GM12878 (cell line): Measurements from ENCODE around the gene CD2BP2. TPM values are rescaled to one million over a fixed set of nuclear protein-coding genes. Genes with fewer than 3 reads are reported as not detected.

ENCODE experiments used
- ATAC-seq: fragments of 200-7000 bp; cut with Tn5 transposase; 3 replicates; pipeline ENCODE4 v1.9.1; 2020; ENCODE audit warnings: mild to moderate bottlenecking, moderate library complexity
- BruUV-seq: library from RNA; stranded (reverse); fragments of 400-500 nt; replicated peaks from 2 replicates; lab custom pipeline; 2021; lab: Mats Ljungman, UMichigan
- CTCF ChIA-PET: fragments of 300-600 bp; sonication (Branson Sonifier 250); formaldehyde crosslinking; extraction: SDS; loops from one replicate; lab custom pipeline; 2021; ENCODE audit warnings: inconsistent platforms; lab: Yijun Ruan, JAX
- POLR2A ChIA-PET: fragments of 350-600 bp; formaldehyde crosslinking; extraction: SDS; loops from one replicate; lab custom pipeline; 2021; ENCODE audit warnings: inconsistent platforms; lab: Charles Lee
- RAD21 ChIA-PET: fragments of 300-600 bp; sonication (Branson Sonifier 250); formaldehyde crosslinking; loops from one replicate; lab custom pipeline; 2023; ENCODE audit warnings: antibody characterized with exemption; ENCODE audit not compliant: unreplicated experiment; lab: Charles Lee
- SMC1A ChIA-PET: fragments of 300-600 bp; sonication (Branson Sonifier 250); formaldehyde crosslinking; loops from one replicate; lab custom pipeline; 2023; ENCODE audit not compliant: unreplicated experiment, uncharacterized antibody; lab: Charles Lee
- DNase-seq: peaks from one replicate; pipeline ENCODE4 v3.0.0-alpha.2; 2011; ENCODE audit warnings: low read depth, low spot score
- FAIRE-seq: peaks from 3 replicates; lab custom pipeline; 2011; peaks lifted over from hg19 to GRCh38; lab: Jason Lieb, UNC
- H2AFZ ChIP-seq: 2 replicates; pipeline ENCODE4 v1.6.0; 2011; ENCODE audit warnings: low read depth, low read length, control low read depth; ENCODE audit not compliant: control insufficient read depth
- H3K27ac ChIP-seq: 2 replicates; pipeline ENCODE4 v1.5.1; 2011; ENCODE audit warnings: control low read depth; ENCODE audit not compliant: control insufficient read depth, insufficient read depth
- H3K27me3 ChIP-seq, 2 experiments: replicated peaks in 1 of 2; 2 replicates each; pipeline versions ENCODE4 v1.6.0 to v1.6.1; 2011; ENCODE audit warnings: low read length in 1 of 2; ENCODE audit not compliant: control insufficient read depth in 2 of 2, insufficient read depth in 2 of 2
- H3K36me3 ChIP-seq, 2 experiments: 2 replicates each; pipeline ENCODE4 v1.5.1; 2011; ENCODE audit warnings: low read length in 1 of 2; ENCODE audit not compliant: control insufficient read depth in 2 of 2, insufficient read depth in 2 of 2
- H3K4me1 ChIP-seq: 2 replicates; pipeline ENCODE4 v1.6.1; 2011; ENCODE audit warnings: mild to moderate bottlenecking, low read length, moderate library complexity, mixed read lengths; ENCODE audit not compliant: control insufficient read depth, insufficient read depth
- H3K4me2 ChIP-seq: 2 replicates; pipeline ENCODE4 v1.6.0; 2011; ENCODE audit warnings: control low read depth; ENCODE audit not compliant: control insufficient read depth, insufficient read depth
- H3K4me3 ChIP-seq: fragments of 200-600 bp; sonication (generic); 2 replicates; pipeline ENCODE4 v1.5.1; 2016
- H3K79me2 ChIP-seq: 2 replicates; pipeline ENCODE4 v1.6.0; 2011; ENCODE audit warnings: low read length; ENCODE audit not compliant: control insufficient read depth, insufficient read depth
- H3K9ac ChIP-seq: 2 replicates; pipeline ENCODE4 v1.8.0; 2011; ENCODE audit warnings: low read length, control low read depth, mixed read lengths; ENCODE audit not compliant: control insufficient read depth, insufficient read depth
- H3K9me3 ChIP-seq: replicated peaks from 3 replicates; pipeline ENCODE4 v1.5.1; 2011; ENCODE audit warnings: mild to moderate bottlenecking, low read length; ENCODE audit not compliant: control insufficient read depth, insufficient read depth
- H4K20me1 ChIP-seq: 2 replicates; pipeline ENCODE4 v1.6.0; 2011; ENCODE audit not compliant: control insufficient read depth, insufficient read depth
- CBX5 ChIP-seq: sonication (generic); IDR thresholded peaks from 2 replicates; pipeline ENCODE4 v1.6.1; 2016; ENCODE audit warnings: low read depth, moderate library complexity, mild to moderate bottlenecking, inconsistent platforms
- RAD51 ChIP-seq: fragments of 450-650 bp; IDR thresholded peaks from 2 replicates; pipeline ENCODE4 v1.6.1; 2016; ENCODE audit warnings: moderate library complexity, mild to moderate bottlenecking, inconsistent platforms
- SMARCA5 ChIP-seq: fragments of 450-650 bp; IDR thresholded peaks from 2 replicates; pipeline ENCODE4 v1.6.1; 2017; ENCODE audit warnings: mild to moderate bottlenecking
- WGBS: methylation state at CpG from one replicate; pipeline ENCODE4 v1.1.6; 2016; ENCODE audit warnings: low lambda C conversion rate; ENCODE audit not compliant: insufficient replicate concordance, insufficient coverage; ENCODE audit errors: missing lambda C conversion rate; 5-methylcytosine and 5-hydroxymethylcytosine counted together
- in situ Hi-C: fragments of 300-500 bp; cut with MboI; formaldehyde crosslinking; loops from 9 replicates; pipeline ENCODE4 v1.14.3; 2018; ENCODE audit warnings: mixed read lengths
- intact Hi-C: fragments of 100-400 bp; cut with micrococcal nuclease; formaldehyde crosslinking; loops from one replicate; pipeline ENCODE4 v1.14.2; 2022; ENCODE audit not compliant: unreplicated experiment
- polyA plus RNA-seq, 11 experiments: library from polyadenylated mRNA; depleted of rRNA in 4 of 11; unstranded in 6 of 11; stranded (reverse) in 5 of 11; fragments of >200 nt; fragmentation: Nextera tagmentation in 4 of 11; fragmentation: Illumina TruSeq in 1 of 11; extraction: Ambion mirVana in 4 of 11; extraction: Trizol in 1 of 11; gene quantifications; 1 replicate in 1 of 11; 2 replicates in 10 of 11; pipeline versions ENCODE4 v1.2.1 to v1.2.3, GENCODE V29; 2011 to 2016; ENCODE audit warnings: inconsistent platforms in 2 of 11, missing spikeins in 2 of 11, low read depth in 1 of 11
- total RNA-seq, 4 experiments: library from RNA; depleted of rRNA in 3 of 4; stranded (reverse); fragments of >200 nt in 3 of 4; fragmentation: Illumina TruSeq in 1 of 4; extraction: Trizol in 1 of 4; gene quantifications; 2 replicates each; pipeline versions ENCODE4 v1.2.1 to v1.2.3, GENCODE V29; 2013 to 2021

Gene CD2BP2
- total and polyA plus RNA-seq, 10 of the 15 experiments (the other 5 are each of a cell fraction or from before 2014, with no cell fraction given) = 3.3 to 47.9 (median 31.8) TPM

GRCh38 chr16:30399435-30400186 is 44.5 kb upstream of the CD2BP2 start:
- ChIA-PET POLR2A (interaction anchor here (0.6 to 2.1 kb wide), 2 partner anchors 10 to 167 kb away, joined by 3 to 5 read pairs; no protein-coding TSS in a partner anchor), RAD21 (interaction anchor here (1.3 to 2.4 kb wide), 4 partner anchors 9 to 28 kb away, joined by 4 to 10 read pairs (median 8); partner anchors contain the start of gene SEPTIN1), CTCF (interaction anchor here (1.2 to 1.8 kb wide), 4 partner anchors 9 to 294 kb away, joined by 3 to 6 read pairs (median 3); partner anchors contain the start of gene ZNF771), SMC1A (interaction anchor here (1.1 to 2.2 kb wide), 4 partner anchors 9 to 29 kb away, joined by 3 to 6 read pairs (median 4); partner anchors contain the start of genes SEPTIN1 and TBC1D10B)
- WGBS = 25% methylated on average over 12 of the region's 12 CpGs
- H3K27ac ChIP-seq = no peak overlapping the region
- no peaks in the 10 kb centered on the region for H3K9me3 ChIP-seq
- no TSS peak for BruUV-seq
- H3K4me1 ChIP-seq = peaks cover 13% of the 10 kb centered on the region
- no peaks in the 10 kb centered on the region; a peak in 1 of 4 replicates for H3K27me3 ChIP-seq
- peak overlapping the region; percentile 76 for H3K4me3 ChIP-seq
- in situ Hi-C loops (no loop called here), intact Hi-C loops (no loop called here)
- H4K20me1 ChIP-seq = no peaks in the 10 kb centered on the region
- TF ChIP-seq RAD51 (no peak), SMARCA5 (0 out of 2 replicates have a peak, but pooled peaks have one; percentile 37), CBX5 (no peak)
- ATAC-seq (no peak), FAIRE-seq (no peak), DNase-seq (no peak)
- peaks cover 5% of the 10 kb centered on the region for H3K79me2 ChIP-seq
- H3K36me3 ChIP-seq = peaks cover 0 to 2% of the 10 kb centered on the region in 2 experiments; a peak in 3 of 4 replicates
- H2AFZ ChIP-seq = peak overlapping the region; percentile 83
- H3K9ac ChIP-seq = peak overlapping the region; percentile 78; the same call in 1 of the 2 replicates
- peak overlapping the region; percentile 85 for H3K4me2 ChIP-seq
